ENCODE data around the gene RUNX2. TPM values are rescaled to one million over a fixed set of nuclear protein-coding genes. Genes with fewer than 3 reads are reported as not detected.

RUNX2 gene
- total RNA-seq, 1 donor from 2014 or later, result 1.8 TPM

DNA sequence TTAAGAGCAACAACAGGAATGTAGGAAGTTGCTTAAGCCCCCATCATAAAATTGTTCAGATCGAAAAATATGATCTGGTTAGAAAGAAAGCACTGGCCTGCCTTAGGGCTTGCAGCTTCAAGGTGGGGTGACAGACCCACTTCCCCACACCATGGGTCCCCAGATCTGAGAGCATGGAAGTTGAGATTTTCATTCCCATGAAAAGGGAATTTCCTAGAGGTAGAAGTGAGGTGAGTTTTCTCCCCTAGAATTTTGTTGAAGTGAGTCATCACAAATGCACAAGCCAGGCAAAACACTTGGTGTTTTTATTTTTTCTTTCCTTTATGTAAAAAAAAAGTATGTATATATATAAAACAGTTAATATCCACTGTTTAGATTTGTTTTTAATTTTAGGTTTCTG lies 263.2 kb downstream of the RUNX2 start:
- CTCF ChIA-PET, result no interaction called here
- intact Hi-C loops (cut with micrococcal nuclease), result loop anchor here (10.0 kb wide), 1 partner anchor 123 kb away; no protein-coding TSS in a partner anchor
- no peaks in the 10 kb centered on the region for H3K27me3 Mint-ChIP-seq

DNA sequence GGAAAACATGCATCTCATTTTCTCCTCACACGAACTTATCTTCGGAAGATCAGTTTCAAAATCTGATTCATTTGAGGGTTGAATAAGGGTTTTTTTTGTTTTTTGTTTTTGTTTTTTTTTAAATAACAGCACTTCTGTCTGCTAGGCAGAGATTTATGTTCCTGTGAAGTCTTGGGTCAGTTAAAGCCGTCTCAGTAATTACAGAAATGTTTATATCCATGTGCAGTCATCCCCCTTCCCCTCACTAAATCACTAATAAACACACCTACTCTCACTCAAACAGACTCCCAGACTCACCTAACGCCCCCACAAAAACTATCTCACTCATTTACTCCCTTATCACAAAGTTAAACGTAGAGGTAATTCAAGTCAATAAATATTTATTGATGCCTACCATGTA lies 263.8 kb downstream of the RUNX2 start:
- no peaks in the 10 kb centered on the region for H3K9me3 Mint-ChIP-seq
- POLR2A ChIA-PET, result no interaction called here
- H3K27me3 Mint-ChIP-seq, result no peaks in the 10 kb centered on the region
- CTCF ChIA-PET, result no interaction called here
- H3K4me1 Mint-ChIP-seq, result peaks cover 12% of the 10 kb centered on the region
- intact Hi-C loops (cut with micrococcal nuclease), result loop anchor here (10.0 kb wide), 1 partner anchor 123 kb away; no protein-coding TSS in a partner anchor
- H3K36me3 Mint-ChIP-seq (ENCODE audit: low read depth), result no peaks in the 10 kb centered on the region
- ATAC-seq (ENCODE audit: low read depth) (no peak), DNase-seq (no peak)
- no peak overlapping the region for H3K27ac Mint-ChIP-seq
- no peak for TF ChIP-seq CTCF (IDR thresholded peaks at IDR 0.05)
- H3K4me3 Mint-ChIP-seq, result no peak overlapping the region

More for the DNA sequence above, 263.2 kb downstream of the RUNX2 start:
- ATAC-seq (ENCODE audit: low read depth) (no peak), DNase-seq (no peak)
- H3K36me3 Mint-ChIP-seq (ENCODE audit: low read depth), result no peaks in the 10 kb centered on the region
- H3K9me3 Mint-ChIP-seq, result no peaks in the 10 kb centered on the region
- no peak overlapping the region for H3K4me3 Mint-ChIP-seq
- no peak overlapping the region for H3K27ac Mint-ChIP-seq
- POLR2A ChIA-PET, result no interaction called here
- H3K4me1 Mint-ChIP-seq, result peaks cover 18% of the 10 kb centered on the region
- TF ChIP-seq CTCF (IDR thresholded peaks at IDR 0.05), result no peak

- intact Hi-C loops (cut with micrococcal nuclease), result loop anchor here (10.0 kb wide), 1 partner anchor 122 kb away; no protein-coding TSS in a partner anchor
- no peak for ATAC-seq (ENCODE audit: low read depth)
Measured at GRCh38 chr6:45592991-45593390, 264.9 kb downstream of the RUNX2 start.

GRCh38 chr6:45595010-45595851 lies 267.1 kb downstream of the RUNX2 start:
- H3K4me3 Mint-ChIP-seq, result no peak overlapping the region
- no peak overlapping the region for H3K27ac Mint-ChIP-seq
- no peaks in the 10 kb centered on the region for H3K36me3 Mint-ChIP-seq (ENCODE audit: low read depth)
- H3K27me3 Mint-ChIP-seq, result no peaks in the 10 kb centered on the region
- intact Hi-C loops (cut with micrococcal nuclease), result loop anchor here (10.0 kb wide), 1 partner anchor 120 kb away; no protein-coding TSS in a partner anchor
- ChIA-PET POLR2A (no interaction called here), CTCF (no interaction called here)
- H3K9me3 Mint-ChIP-seq, result peaks cover 2% of the 10 kb centered on the region
- TF ChIP-seq CTCF (IDR thresholded peaks at IDR 0.05), result no peak
- no peak for ATAC-seq (ENCODE audit: low read depth)
- H3K4me1 Mint-ChIP-seq, result no peaks in the 10 kb centered on the region
- no peak for DNase-seq

More at GRCh38 chr6:45592991-45593390, 264.9 kb downstream of the RUNX2 start:
- Mint-ChIP-seq H3K9me3 (no peaks in the 10 kb centered on the region), H3K4me1 (peaks cover 1% of the 10 kb centered on the region), H3K36me3 (ENCODE audit: low read depth) (no peaks in the 10 kb centered on the region), H3K27ac (no peak overlapping the region), H3K27me3 (no peaks in the 10 kb centered on the region), H3K4me3 (no peak overlapping the region)
- DNase-seq, result no peak
- POLR2A ChIA-PET, result no interaction called here
- CTCF ChIA-PET, result no interaction called here
- TF ChIP-seq CTCF (IDR thresholded peaks at IDR 0.05), result no peak

DNA sequence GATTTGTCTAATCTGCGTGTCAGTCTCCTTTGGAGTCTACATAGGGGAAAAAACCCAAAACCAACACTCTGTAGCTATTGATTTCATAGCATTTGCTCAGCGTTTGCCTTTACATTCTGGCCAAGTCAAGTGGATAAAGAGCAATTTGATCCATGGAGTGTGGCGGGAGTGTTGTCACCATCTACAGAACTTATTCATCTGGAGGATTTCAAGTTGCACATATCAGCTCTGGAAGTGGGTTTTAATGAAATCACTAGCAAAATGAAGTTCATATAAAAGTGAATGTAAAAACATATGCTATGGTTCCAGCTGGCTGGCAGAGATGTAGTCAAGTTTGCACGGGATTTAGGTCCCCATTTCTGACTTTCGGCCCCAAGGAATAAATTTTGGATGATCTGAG lies 269.3 kb downstream of the RUNX2 start:
- ChIA-PET POLR2A (no interaction called here), CTCF (no interaction called here)
- no peaks in the 10 kb centered on the region for H3K4me1 Mint-ChIP-seq
- TF ChIP-seq CTCF (IDR thresholded peaks at IDR 0.05), result no peak
- no peaks in the 10 kb centered on the region for H3K27me3 Mint-ChIP-seq
- ATAC-seq (ENCODE audit: low read depth) (no peak), DNase-seq (no peak)
- H3K4me3 Mint-ChIP-seq, result no peak overlapping the region
- intact Hi-C loops (cut with micrococcal nuclease), result loop anchor here (10.0 kb wide), 1 partner anchor 117 kb away; no protein-coding TSS in a partner anchor
- H3K36me3 Mint-ChIP-seq (ENCODE audit: low read depth), result no peaks in the 10 kb centered on the region
- peaks cover 7% of the 10 kb centered on the region for H3K9me3 Mint-ChIP-seq
- H3K27ac Mint-ChIP-seq, result no peak overlapping the region
